Measurements from ENCODE around the gene SHISA2.

Gene SHISA2

GRCh38 chr13:26020891-26021290 lies 30.9 kb downstream of the SHISA2 start:
- FAIRE-seq (no peak), DNase-seq (ENCODE audit: insufficient read length, low spot score) (no peak)
- TF ChIP-seq POLR2AphosphoS5 (IDR thresholded peaks at IDR 0.05; ENCODE audit: low read depth, low read length), result no peak
- no peak for TF ChIP-seq POU2F2 (IDR thresholded peaks at IDR 0.05; ENCODE audit: low read depth, low read length)
- no peak for TF ChIP-seq PAX5 (IDR thresholded peaks at IDR 0.05; ENCODE audit: insufficient read depth, low read length, severe bottlenecking)
- TF ChIP-seq SPI1 (IDR thresholded peaks at IDR 0.05; ENCODE audit: low read depth, low read length), result no peak
- TF ChIP-seq TAF1 (IDR thresholded peaks at IDR 0.05; ENCODE audit: low read depth, low read length), result no peak
- TF ChIP-seq POLR2A (IDR thresholded peaks at IDR 0.05; ENCODE audit: low read depth, low read length), result no peak

DNA sequence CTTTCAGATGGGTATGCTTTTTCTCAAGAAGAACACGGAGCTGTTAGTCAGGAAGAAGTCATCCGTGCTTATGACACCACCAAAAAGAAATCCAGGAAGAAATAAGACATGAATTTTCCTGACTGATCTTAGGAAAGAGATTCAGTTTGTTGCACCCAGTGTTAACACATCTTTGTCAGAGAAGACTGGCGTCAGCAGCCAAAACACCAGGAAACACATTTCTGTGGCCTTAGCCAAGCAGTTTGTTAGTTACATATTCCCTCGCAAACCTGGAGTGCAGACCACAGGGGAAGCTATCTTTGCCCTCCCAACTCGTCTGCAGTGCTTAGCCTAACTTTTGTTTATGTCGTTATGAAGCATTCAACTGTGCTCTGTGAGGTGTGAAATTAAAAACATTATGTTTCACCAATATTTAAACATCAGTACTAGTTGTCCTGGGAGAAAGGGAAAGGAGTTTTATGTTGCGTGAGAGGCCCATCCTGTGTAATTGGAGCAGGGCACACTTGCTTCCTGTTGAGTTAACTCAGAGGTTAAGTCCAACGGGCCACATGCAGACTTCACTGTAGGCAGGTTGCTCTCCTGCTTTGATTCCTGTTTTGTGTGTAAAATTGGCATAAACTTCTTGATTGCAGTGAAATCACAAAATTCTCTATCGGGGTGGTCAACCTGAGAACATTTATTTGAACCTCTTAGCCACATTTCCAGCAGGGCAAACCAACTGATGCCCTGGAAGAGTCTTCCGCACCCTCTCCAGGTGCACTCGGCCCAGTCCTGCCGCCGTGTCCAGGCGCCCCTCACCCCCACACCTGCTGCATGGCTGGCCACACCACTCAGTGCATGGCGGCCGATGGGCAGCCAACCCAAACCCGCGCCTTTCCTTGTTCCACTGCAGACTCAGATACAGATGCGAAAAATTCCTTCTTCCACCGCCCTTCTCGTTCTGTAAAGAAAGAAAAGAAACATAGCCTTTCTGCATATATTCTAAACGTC lies 31.6 kb downstream of the SHISA2 start:
- no peak for DNase-seq (ENCODE audit: insufficient read length, low spot score)
- no peak for TF ChIP-seq SPI1 (IDR thresholded peaks at IDR 0.05; ENCODE audit: low read depth, low read length)
- TF ChIP-seq POLR2AphosphoS5 (IDR thresholded peaks at IDR 0.05; ENCODE audit: low read depth, low read length), result no peak
- no peak for TF ChIP-seq POU2F2 (IDR thresholded peaks at IDR 0.05; ENCODE audit: low read depth, low read length)
- FAIRE-seq, result no peak

DNA sequence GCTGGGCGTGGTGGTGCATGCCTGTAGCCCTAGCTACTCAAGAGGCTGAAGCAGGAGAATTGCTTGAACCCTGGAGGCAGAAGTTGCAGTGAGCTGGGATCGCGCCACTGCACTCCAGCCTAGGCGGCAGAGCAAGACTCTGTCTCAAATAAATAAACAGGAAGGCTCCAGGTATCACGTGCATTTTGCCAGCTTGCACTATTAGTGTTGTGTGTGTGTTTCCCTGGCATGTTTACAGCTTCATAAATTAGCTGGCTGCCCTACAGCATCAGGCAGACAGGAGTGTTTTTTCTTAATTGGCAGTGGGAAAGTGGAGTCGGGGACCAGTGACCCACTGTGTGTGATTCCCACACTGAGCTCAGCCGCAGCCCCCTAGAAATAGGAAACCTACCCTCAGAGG lies 32.6 kb downstream of the SHISA2 start:
- TF ChIP-seq POLR2AphosphoS5 (IDR thresholded peaks at IDR 0.05; ENCODE audit: low read depth, low read length) (no peak), POU2F2 (IDR thresholded peaks at IDR 0.05; ENCODE audit: low read depth, low read length) (no peak), TAF1 (IDR thresholded peaks at IDR 0.05; ENCODE audit: low read depth, low read length) (no peak), SPI1 (IDR thresholded peaks at IDR 0.05; ENCODE audit: low read depth, low read length) (no peak), PAX5 (IDR thresholded peaks at IDR 0.05; ENCODE audit: insufficient read depth, low read length, severe bottlenecking) (no peak), POLR2A (IDR thresholded peaks at IDR 0.05; ENCODE audit: low read depth, low read length) (no peak)
- FAIRE-seq (no peak), DNase-seq (ENCODE audit: insufficient read length, low spot score) (no peak)

GRCh38 chr13:26017932-26018665 lies 33.7 kb downstream of the SHISA2 start:
- TF ChIP-seq POLR2AphosphoS5 (IDR thresholded peaks at IDR 0.05; ENCODE audit: low read depth, low read length), result no peak
- no peak for TF ChIP-seq POU2F2 (IDR thresholded peaks at IDR 0.05; ENCODE audit: low read depth, low read length)
- no peak for TF ChIP-seq POLR2A (IDR thresholded peaks at IDR 0.05; ENCODE audit: low read depth, low read length)
- TF ChIP-seq SPI1 (IDR thresholded peaks at IDR 0.05; ENCODE audit: low read depth, low read length), result no peak
- no peak for TF ChIP-seq PAX5 (IDR thresholded peaks at IDR 0.05; ENCODE audit: insufficient read depth, low read length, severe bottlenecking)
- TF ChIP-seq TAF1 (IDR thresholded peaks at IDR 0.05; ENCODE audit: low read depth, low read length), result no peak
- no peak for DNase-seq (ENCODE audit: insufficient read length, low spot score)
- FAIRE-seq, result no peak

GRCh38 chr13:26017196-26017921 lies 34.5 kb downstream of the SHISA2 start:
- DNase-seq (ENCODE audit: insufficient read length, low spot score), result no peak
- no peak for FAIRE-seq

GRCh38 chr13:26016189-26016588 lies 35.6 kb downstream of the SHISA2 start:
- no peak for FAIRE-seq
- TF ChIP-seq SPI1 (IDR thresholded peaks at IDR 0.05; ENCODE audit: low read depth, low read length) (no peak), TAF1 (IDR thresholded peaks at IDR 0.05; ENCODE audit: low read depth, low read length) (no peak), POLR2AphosphoS5 (IDR thresholded peaks at IDR 0.05; ENCODE audit: low read depth, low read length) (no peak)
- DNase-seq (ENCODE audit: insufficient read length, low spot score), result no peak

More at GRCh38 chr13:26017196-26017921, 34.5 kb downstream of the SHISA2 start:
- TF ChIP-seq PAX5 (IDR thresholded peaks at IDR 0.05; ENCODE audit: insufficient read depth, low read length, severe bottlenecking) (no peak), POLR2A (IDR thresholded peaks at IDR 0.05; ENCODE audit: low read depth, low read length) (no peak), POLR2AphosphoS5 (IDR thresholded peaks at IDR 0.05; ENCODE audit: low read depth, low read length) (no peak), POU2F2 (IDR thresholded peaks at IDR 0.05; ENCODE audit: low read depth, low read length) (no peak), SPI1 (IDR thresholded peaks at IDR 0.05; ENCODE audit: low read depth, low read length) (no peak), TAF1 (IDR thresholded peaks at IDR 0.05; ENCODE audit: low read depth, low read length) (no peak)

DNA sequence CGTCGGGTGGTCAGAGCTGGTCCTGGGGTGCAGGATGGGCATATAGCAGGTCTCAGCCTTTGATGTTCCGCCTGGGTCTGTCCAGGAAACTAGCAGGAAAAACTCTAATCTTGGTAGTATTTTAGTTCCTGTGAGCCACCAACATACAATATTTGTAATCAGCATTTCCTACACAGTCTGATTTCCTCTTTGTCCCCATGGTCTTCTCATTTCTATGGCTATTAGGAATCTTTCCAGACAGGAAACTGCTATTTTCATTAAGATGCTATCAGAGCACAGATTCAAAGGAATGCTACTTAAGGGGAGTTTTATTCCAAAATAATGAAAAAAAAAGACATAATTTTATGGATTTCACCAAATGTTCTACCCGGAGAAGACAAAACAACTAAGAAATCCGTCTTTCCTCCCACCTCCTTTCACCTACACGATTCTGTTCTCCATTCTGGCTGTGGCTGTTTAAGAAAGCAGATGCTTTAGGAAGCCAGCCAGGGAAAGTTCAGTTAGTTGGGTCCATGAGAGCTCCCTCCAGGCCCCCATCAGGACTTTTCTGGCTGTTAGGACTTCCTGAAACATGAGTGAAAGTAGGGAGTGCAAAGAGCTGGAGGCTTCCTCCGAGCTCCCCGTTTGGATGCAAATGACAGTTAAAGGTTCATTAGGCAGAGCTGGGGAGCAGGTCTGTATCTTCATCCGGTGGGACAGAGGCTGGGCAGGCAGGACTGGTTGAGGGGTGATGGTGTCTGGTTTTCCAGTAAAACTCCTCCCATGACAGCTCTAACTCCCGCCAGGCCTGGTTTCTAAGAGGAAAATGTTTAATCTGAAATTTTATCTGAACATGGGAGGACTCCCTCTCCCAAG lies 36.3 kb downstream of the SHISA2 start:
- TF ChIP-seq SPI1 (IDR thresholded peaks at IDR 0.05; ENCODE audit: low read depth, low read length), result no peak
- TF ChIP-seq POLR2A (IDR thresholded peaks at IDR 0.05; ENCODE audit: low read depth, low read length), result no peak
- TF ChIP-seq POLR2AphosphoS5 (IDR thresholded peaks at IDR 0.05; ENCODE audit: low read depth, low read length), result no peak
- DNase-seq (ENCODE audit: insufficient read length, low spot score) (no peak), FAIRE-seq (no peak)

DNA sequence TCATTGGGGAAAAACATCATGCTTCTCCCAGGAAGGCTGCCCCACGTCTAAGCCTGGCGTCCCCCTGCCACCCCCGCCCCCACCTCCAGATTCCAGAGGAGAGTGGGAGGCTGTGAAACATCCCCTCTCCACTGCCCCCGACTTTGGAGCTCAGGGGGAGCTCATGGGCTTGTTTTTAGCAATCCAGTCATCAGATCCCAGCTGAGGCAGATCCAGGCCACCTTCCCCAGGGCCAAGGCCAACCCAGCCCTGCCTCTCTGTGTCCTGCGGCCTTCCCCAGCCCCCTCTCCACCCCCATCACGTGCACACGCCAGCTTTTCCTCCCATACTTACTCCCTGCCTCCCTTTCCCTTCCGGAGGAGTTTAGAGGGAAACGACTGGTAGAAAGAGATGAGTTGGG lies 38.8 kb downstream of the SHISA2 start:
- DNase-seq (ENCODE audit: insufficient read length, low spot score), result no peak
- TF ChIP-seq POU2F2 (IDR thresholded peaks at IDR 0.05; ENCODE audit: low read depth, low read length), result no peak
- TF ChIP-seq PAX5 (IDR thresholded peaks at IDR 0.05; ENCODE audit: insufficient read depth, low read length, severe bottlenecking), result no peak
- TF ChIP-seq POLR2AphosphoS5 (IDR thresholded peaks at IDR 0.05; ENCODE audit: low read depth, low read length), result no peak
- TF ChIP-seq POLR2A (IDR thresholded peaks at IDR 0.05; ENCODE audit: low read depth, low read length), result no peak
- TF ChIP-seq SPI1 (IDR thresholded peaks at IDR 0.05; ENCODE audit: low read depth, low read length), result no peak
- TF ChIP-seq TAF1 (IDR thresholded peaks at IDR 0.05; ENCODE audit: low read depth, low read length), result no peak
- no peak for FAIRE-seq
